Right atrium auricular region (tissue), 2 donors: ENCODE measurements around the gene TRIM2. TPM values are rescaled to one million over a fixed set of nuclear protein-coding genes. Genes with fewer than 3 reads are reported as not detected.

Source experiments
- DNase-seq: peaks from one replicate; pipeline ENCODE4 v3.0.0-alpha.2; 2019; ENCODE audit warnings: low spot score
- H3K27ac ChIP-seq, 2 donors: fragments of 200-600 bp; sonication (generic); 1 replicate in 1 of 2; 2 replicates in 1 of 2; pipeline ENCODE4 v1.5.1; 2016 to 2019
- H3K27me3 ChIP-seq, 2 donors: fragments of 200-600 bp; sonication (generic); one replicate each; pipeline versions ENCODE4 v1.5.1 to v1.6.0; 2017 to 2019
- H3K36me3 ChIP-seq: fragments of 200-600 bp; sonication (generic); one replicate; pipeline ENCODE4 v1.5.1; 2016
- H3K4me1 ChIP-seq, 2 donors: fragments of 200-600 bp; sonication (generic); one replicate each; pipeline versions ENCODE4 v1.5.1 to v1.6.0; 2017 to 2019
- H3K4me3 ChIP-seq, 2 donors: fragments of 200-600 bp; sonication (generic); 1 replicate in 1 of 2; 2 replicates in 1 of 2; pipeline ENCODE4 v1.5.1; 2017 to 2019; ENCODE audit warnings: mild to moderate bottlenecking in 1 of 2, moderate library complexity in 1 of 2
- H3K9me3 ChIP-seq, 2 donors: fragments of 200-600 bp; sonication (generic); one replicate each; pipeline ENCODE4 v1.5.1; 2019
- total RNA-seq, 2 donors: library from RNA; depleted of rRNA; stranded (reverse); fragments of >200 nt; gene quantifications; one replicate each; pipeline ENCODE4 v1.1.0, GENCODE V29; 2016
- TF ChIP-seq, protein P1 (sequence below), 2 donors: fragments of 200-600 bp; sonication (generic); IDR thresholded peaks; one replicate each; pipeline ENCODE4 v1.5.1; 2019; ENCODE audit warnings: antibody characterized with exemption in 2 of 2

TRIM2 gene
- total RNA-seq, 2 donors from 2014 or later: 17.7 to 29.9 TPM

DNA sequence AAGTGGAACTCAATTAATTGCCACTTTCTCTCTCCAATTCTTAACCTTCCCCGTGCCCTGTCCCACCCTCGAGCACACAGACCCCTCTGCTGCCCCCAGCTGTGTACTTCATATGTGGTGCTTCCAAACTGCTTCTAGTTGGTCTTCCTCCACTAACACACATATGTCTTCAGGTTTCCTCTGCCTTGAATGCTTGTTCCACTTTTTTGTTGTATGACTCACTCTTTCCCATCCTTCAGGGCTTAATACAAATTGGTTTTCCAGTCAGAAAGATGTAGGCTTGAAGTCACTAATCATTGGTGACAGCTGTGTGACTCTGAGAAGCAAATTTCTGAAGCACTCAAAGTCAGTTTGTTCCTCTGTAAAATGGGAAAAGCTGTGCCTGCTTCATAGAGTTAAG is 30.6 kb downstream of the TRIM2 start:
- TF ChIP-seq, protein P1, sequence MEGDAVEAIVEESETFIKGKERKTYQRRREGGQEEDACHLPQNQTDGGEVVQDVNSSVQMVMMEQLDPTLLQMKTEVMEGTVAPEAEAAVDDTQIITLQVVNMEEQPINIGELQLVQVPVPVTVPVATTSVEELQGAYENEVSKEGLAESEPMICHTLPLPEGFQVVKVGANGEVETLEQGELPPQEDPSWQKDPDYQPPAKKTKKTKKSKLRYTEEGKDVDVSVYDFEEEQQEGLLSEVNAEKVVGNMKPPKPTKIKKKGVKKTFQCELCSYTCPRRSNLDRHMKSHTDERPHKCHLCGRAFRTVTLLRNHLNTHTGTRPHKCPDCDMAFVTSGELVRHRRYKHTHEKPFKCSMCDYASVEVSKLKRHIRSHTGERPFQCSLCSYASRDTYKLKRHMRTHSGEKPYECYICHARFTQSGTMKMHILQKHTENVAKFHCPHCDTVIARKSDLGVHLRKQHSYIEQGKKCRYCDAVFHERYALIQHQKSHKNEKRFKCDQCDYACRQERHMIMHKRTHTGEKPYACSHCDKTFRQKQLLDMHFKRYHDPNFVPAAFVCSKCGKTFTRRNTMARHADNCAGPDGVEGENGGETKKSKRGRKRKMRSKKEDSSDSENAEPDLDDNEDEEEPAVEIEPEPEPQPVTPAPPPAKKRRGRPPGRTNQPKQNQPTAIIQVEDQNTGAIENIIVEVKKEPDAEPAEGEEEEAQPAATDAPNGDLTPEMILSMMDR (IDR thresholded peaks at IDR 0.05): no peak
- H3K27me3 ChIP-seq: no peaks in the 10 kb centered on the region
- no peaks in the 10 kb centered on the region for H3K9me3 ChIP-seq
- H3K27ac ChIP-seq: no peak overlapping the region
- DNase-seq: no peak
- H3K4me3 ChIP-seq: no peak overlapping the region
- no peaks in the 10 kb centered on the region for H3K36me3 ChIP-seq
- H3K4me1 ChIP-seq: peaks cover 0 to 32% of the 10 kb centered on the region in 2 donors

DNA sequence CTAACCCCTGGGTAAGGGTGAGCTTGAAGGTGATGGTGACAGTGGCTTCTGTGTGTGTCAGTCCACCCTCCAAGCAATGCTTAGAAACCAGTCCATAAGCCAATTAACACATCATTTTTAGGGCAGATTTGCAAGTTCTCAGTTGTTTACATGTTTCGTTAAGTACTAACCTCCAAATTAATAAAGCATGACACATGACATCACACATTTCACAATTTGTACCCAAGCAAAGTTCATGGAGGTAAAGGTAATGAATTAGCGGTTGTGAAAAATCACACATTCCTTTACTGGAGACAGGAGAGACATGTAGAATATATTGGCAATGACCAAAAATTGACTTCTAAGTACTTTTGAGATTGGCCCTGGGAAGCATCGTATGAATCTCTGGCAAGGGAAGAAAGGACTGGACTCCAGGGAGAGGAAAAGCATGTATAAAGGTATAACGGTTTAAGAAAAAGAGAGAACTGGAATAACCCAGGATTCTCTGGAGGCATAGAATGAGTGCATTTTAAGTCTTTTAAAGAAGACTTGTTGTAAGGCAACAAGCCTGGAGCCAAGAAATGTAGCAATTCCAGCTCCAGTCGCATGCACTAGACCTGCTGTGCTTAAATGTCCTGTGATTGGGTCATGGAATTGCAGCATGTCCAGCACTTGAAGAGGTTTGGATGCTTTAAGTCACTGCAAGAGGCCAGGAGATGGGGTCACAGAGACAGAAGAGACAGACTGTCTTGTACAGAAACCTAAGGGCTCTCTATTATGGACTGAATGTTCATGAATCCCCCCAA is 34.1 kb downstream of the TRIM2 start:
- H3K27ac ChIP-seq: no peak overlapping the region
- TF ChIP-seq, protein P1 (IDR thresholded peaks at IDR 0.05): no peak
- H3K27me3 ChIP-seq: no peaks in the 10 kb centered on the region
- no peak overlapping the region for H3K4me3 ChIP-seq
- H3K4me1 ChIP-seq: peaks cover 0 to 45% of the 10 kb centered on the region in 2 donors
- H3K36me3 ChIP-seq: no peaks in the 10 kb centered on the region
- no peak for DNase-seq
- H3K9me3 ChIP-seq: no peaks in the 10 kb centered on the region

GRCh38 chr4:153239409-153239808 is 35.2 kb downstream of the TRIM2 start:
- Histone ChIP-seq H3K27ac (no peak overlapping the region), H3K36me3 (no peaks in the 10 kb centered on the region), H3K4me1 (peaks cover 0 to 40% of the 10 kb centered on the region in 2 donors), H3K27me3 (no peaks in the 10 kb centered on the region), H3K9me3 (no peaks in the 10 kb centered on the region), H3K4me3 (no peak overlapping the region)
- TF ChIP-seq, protein P1 (IDR thresholded peaks at IDR 0.05): no peak
- DNase-seq: no peak

DNA sequence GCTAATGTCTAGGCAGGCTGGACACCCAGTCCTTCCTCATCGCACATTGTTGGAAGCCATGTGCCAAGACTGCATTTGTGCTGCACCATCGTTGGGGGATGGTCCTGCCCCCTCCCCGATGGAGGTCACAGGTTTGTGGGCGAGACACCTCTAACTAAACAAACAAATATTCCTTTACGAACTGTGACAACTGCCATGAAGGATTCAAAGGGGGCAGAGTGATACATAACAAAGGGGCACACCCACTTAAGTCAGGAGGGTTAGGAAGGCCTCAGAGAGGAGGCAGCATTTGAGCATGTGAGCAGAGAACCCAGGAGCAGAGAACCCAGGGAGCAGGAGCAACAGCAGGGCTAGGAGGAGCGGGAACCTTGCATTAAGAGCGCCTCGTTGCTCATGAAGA is 37.1 kb downstream of the TRIM2 start:
- Histone ChIP-seq H3K4me3 (no peak overlapping the region), H3K27ac (peak overlapping the region in 1 of 2 donors; percentile 47), H3K4me1 (peaks cover 0 to 34% of the 10 kb centered on the region in 2 donors), H3K36me3 (no peaks in the 10 kb centered on the region), H3K9me3 (no peaks in the 10 kb centered on the region), H3K27me3 (no peaks in the 10 kb centered on the region)
- TF ChIP-seq, protein P1 (IDR thresholded peaks at IDR 0.05): no peak
- DNase-seq: no peak

- no peak overlapping the region for H3K4me3 ChIP-seq
- no peaks in the 10 kb centered on the region for H3K27me3 ChIP-seq
- TF ChIP-seq, protein P1 (IDR thresholded peaks at IDR 0.05): no peak
- H3K27ac ChIP-seq: peak overlapping the region; percentile 16 to 47
- H3K9me3 ChIP-seq: no peaks in the 10 kb centered on the region
- DNase-seq: no peak
- H3K36me3 ChIP-seq: no peaks in the 10 kb centered on the region
- H3K4me1 ChIP-seq: peaks cover 0 to 40% of the 10 kb centered on the region in 2 donors
Measured at GRCh38 chr4:153241970-153242838, 38.0 kb downstream of the TRIM2 start.
